ENCODE results near the gene MAST2.

DNA sequence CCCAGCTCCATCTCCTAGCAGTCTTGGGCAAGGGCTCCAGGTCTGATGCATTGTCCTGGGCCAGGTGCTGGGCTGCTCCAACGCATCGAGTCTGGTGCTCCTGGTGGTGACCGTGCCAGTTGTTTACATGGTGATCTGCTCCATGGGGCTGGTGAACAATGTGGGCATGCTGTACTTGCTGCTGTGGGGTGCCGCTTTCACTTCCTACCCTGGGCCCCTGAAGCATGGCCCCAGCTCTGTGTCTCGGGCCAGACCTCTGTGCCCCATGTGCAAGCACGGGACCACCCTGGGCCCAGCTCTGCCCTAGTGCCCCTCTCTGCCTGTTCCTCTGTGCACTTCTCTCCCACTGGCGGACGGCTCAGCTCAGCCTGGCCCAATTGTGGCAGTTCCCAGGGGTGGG is 119.4 kb downstream of the MAST2 start:
- TF ChIP-seq CTCF (IDR thresholded peaks at IDR 0.05) (no peak), POLR2A (IDR thresholded peaks at IDR 0.05) (no peak), EP300 (IDR thresholded peaks at IDR 0.05) (no peak)
